IPS-20b (cell line): ENCODE measurements around the gene FBXO42.
A peak's percentile ranks its signal among the peaks of the same experiment; 100 is the strongest.
"Not testable (repeated sequence)": the region's sequence is repeated elsewhere in the genome, so short reads cannot be mapped to it uniquely, and the experiment has no call there.

Experiments used
- H3K27ac ChIP-seq: one replicate; pipeline ENCODE4 v1.5.1; 2013; ENCODE audit warnings: low read length
- H3K27me3 ChIP-seq: 2 replicates; pipeline ENCODE4 v1.6.1; 2013; ENCODE audit warnings: mild to moderate bottlenecking, low read length, inconsistent platforms; ENCODE audit not compliant: insufficient read depth
- H3K36me3 ChIP-seq: 2 replicates; pipeline ENCODE4 v1.6.1; 2013; ENCODE audit warnings: low read depth, mild to moderate bottlenecking, inconsistent platforms, low read length, moderate library complexity; ENCODE audit not compliant: insufficient read depth
- H3K4me1 ChIP-seq: 2 replicates; pipeline ENCODE4 v1.6.1; 2013; ENCODE audit warnings: mild to moderate bottlenecking, control low read depth, inconsistent platforms, low read length, moderate library complexity; ENCODE audit not compliant: insufficient read depth
- H3K4me3 ChIP-seq: 2 replicates; pipeline ENCODE4 v1.5.1; 2013; ENCODE audit warnings: mild to moderate bottlenecking, low read length, inconsistent platforms
- H3K9ac ChIP-seq: 2 replicates; pipeline ENCODE4 v1.6.1; 2013; ENCODE audit warnings: low read depth, mild to moderate bottlenecking, inconsistent platforms, low read length, moderate library complexity
- H3K9me3 ChIP-seq: 2 replicates; pipeline ENCODE4 v1.6.1; 2013; ENCODE audit warnings: mild to moderate bottlenecking, low read depth, low read length, inconsistent platforms; ENCODE audit not compliant: insufficient read depth

The FBXO42 gene

DNA sequence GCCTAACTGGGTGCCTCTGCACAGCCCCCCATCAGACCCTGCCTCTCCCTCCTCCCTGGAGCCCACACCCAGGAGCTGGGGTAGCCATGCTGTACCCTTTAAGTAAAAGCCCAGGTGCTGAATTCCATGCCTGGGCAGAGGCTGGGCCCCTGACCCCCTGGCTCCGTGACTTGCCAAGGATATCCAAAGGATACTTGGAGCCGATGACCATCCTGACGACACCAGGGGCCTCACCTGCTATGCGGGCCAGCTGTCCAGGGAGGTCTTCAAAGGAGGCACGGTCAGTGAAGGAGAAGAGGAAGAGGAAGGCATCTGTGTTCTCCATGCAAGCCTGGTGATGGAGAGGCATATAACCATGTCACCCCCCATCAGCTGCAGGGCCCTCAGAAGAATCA, 120.0 kb downstream of the FBXO42 start:
- Histone ChIP-seq H3K27ac (no peak overlapping the region), H3K4me3 (no peak overlapping the region), H3K4me1 (peaks cover 1% of the 10 kb centered on the region; the same call in 1 of the 2 replicates), H3K9me3 (no peaks in the 10 kb centered on the region), H3K36me3 (no peaks in the 10 kb centered on the region), H3K27me3 (peaks cover 38% of the 10 kb centered on the region), H3K9ac (no peak overlapping the region)

DNA sequence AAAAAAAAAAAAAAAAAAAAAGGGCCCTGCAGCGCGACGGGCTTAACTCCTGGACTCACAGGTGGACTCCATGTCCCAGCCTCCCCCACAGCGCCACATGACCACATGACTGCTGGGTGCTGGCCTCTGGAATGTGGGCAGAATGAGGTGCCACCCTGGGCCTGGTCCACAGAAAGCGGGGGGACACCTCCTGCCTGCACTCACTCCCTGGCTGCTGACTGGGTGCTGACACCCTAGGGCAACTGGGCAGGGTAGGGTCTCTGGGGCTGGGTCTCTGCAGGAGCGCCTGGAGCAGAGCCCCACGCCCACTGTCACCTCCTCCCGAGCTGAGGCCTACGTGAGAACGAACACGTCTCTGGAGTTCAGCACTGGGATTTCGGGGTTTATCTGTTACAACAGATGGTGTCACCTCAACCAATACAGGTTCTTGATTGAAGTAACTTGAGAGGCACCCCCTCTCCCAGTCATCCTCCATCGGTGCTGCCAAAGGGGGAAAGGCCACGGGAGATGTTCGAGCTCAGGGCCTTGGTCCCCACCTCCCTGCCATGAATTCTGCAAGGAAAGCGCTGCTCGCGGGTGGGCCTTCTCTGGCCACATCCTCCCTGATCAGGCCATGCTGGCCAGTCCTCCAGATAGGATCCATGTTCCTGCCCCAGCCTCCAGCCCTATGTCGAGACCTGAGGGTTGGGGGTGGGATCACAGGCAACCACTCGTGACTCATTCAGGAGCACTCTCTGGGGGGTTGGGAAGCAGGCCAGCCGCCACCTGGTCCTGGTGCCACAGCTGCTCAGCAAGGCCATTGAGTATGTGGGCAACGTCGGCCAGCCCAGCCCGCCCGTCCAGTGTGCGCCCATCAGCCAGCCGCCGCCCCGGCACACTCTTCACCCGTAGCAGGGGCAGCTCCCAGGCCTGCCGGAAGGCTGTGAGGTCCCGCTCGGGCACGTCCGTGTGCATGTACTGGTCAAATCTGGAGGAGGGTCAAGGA, 120.7 kb downstream of the FBXO42 start:
- H3K4me3 ChIP-seq: no peak overlapping the region
- no peaks in the 10 kb centered on the region for H3K9me3 ChIP-seq
- peaks cover 45% of the 10 kb centered on the region for H3K27me3 ChIP-seq
- H3K4me1 ChIP-seq: no peaks in the 10 kb centered on the region; the same call in 1 of the 2 replicates
- H3K9ac ChIP-seq: no peak overlapping the region
- no peak overlapping the region for H3K27ac ChIP-seq
- H3K36me3 ChIP-seq: no peaks in the 10 kb centered on the region

DNA sequence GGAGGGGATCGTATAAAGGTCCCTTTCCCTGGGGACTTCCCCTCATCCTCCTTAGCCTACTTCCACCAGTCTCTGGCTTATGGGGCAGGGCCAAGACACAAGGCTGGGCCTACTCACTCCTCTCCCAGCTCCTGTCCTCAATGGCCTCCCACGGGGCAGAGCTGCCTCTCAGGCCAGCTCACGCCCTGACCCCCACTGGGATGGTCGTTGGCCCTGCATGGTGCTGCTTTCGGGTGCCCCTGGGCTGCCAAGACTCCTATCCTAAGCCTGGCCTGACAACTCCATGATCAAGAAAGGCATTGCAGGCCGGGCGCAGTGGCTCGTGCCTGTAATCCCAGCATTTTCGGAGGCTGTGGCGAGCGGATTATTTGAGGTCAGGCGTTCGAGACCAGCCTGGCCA, 121.5 kb downstream of the FBXO42 start:
- Histone ChIP-seq H3K27me3 (peaks cover 47% of the 10 kb centered on the region), H3K4me1 (no peaks in the 10 kb centered on the region), H3K9ac (no peak overlapping the region), H3K9me3 (no peaks in the 10 kb centered on the region), H3K36me3 (no peaks in the 10 kb centered on the region), H3K27ac (no peak overlapping the region), H3K4me3 (no peak overlapping the region)

DNA sequence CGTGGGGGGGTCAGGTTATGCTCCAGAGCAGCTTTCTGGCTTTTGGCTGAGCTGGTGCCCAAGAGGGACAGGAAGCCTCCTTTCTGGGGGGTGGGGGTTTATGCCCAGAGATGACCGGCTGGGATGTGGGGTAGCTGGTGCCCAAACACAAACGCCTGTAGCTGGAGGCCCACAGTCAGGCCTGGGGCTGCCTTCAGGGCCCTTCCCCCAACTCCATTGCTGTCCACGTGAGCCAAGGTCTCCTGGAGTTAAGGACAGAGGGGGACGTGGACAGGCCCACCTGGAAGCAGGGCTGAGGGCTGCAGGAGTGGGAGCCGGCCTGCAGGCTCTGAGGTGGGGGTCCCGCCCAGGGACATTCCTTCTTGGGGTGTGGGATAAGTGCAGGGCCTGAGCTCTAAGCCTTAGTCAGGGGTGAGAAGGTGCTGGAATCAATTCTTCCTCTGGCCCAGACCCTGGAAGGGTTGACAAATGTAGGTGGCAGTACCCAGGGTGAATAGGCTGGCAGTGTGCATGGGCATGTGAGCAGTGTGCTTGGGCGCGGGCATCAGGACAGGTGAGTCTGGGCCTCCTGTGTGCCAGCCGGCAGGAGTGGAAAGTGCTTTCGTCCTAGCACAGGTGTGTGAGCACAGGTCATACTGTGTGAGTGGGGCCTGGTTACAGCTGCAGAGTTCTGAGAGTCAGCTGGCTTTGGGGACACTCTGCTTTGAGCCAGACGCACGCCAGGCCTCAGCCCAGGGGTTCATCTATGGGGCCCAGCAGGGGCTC, 122.1 kb downstream of the FBXO42 start:
- Histone ChIP-seq H3K27me3 (peaks cover 53% of the 10 kb centered on the region), H3K27ac (no peak overlapping the region), H3K9me3 (no peaks in the 10 kb centered on the region), H3K36me3 (no peaks in the 10 kb centered on the region), H3K9ac (no peak overlapping the region), H3K4me1 (no peaks in the 10 kb centered on the region), H3K4me3 (no peak overlapping the region)

DNA sequence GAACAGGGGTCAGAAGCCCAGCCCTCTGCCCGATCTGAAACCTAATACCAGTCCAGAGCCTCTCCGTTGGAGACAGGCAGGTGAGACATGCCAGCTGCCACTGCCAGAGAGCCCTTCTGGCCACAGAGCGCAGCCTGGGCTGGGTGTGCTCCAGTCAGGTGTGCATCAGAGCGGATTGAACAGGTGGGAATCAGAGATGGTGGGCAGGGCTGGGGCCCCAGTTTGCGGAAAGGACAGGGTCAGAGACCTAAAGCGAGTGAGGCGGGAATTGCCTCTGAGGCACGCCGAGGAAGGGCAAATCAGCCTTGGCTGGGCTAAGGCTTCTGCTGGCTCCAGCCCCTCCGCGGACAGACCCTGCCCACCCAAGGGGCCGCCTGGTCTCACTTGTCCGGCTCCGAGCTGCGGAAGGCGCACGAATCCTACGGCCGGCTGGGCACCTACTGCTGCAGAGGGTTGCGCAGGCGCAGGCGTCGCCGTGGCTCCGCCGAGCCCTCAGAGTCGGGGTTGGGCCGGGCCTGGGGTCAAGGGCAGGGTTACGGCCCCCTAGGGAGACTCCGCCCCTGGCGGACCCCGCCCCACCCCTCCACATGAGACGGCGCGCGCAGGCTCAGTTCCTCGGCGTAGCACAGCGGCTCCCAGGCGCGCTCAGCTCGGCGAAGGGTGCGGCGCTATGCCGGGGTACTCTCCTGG, 125.6 kb downstream of the FBXO42 start:
- Histone ChIP-seq H3K9ac (no peak overlapping the region), H3K9me3 (no peaks in the 10 kb centered on the region), H3K36me3 (no peaks in the 10 kb centered on the region), H3K27me3 (peaks cover 66% of the 10 kb centered on the region), H3K4me1 (no peaks in the 10 kb centered on the region), H3K27ac (no peak overlapping the region), H3K4me3 (peak overlapping the region; percentile 65)

GRCh38 chr1:16226129-16226489, 126.2 kb downstream of the FBXO42 start:
- Histone ChIP-seq H3K27me3 (peaks cover 71% of the 10 kb centered on the region), H3K4me1 (no peaks in the 10 kb centered on the region), H3K9me3 (no peaks in the 10 kb centered on the region), H3K36me3 (no peaks in the 10 kb centered on the region), H3K9ac (no peak overlapping the region), H3K27ac (no peak overlapping the region), H3K4me3 (peak overlapping the region; percentile 65; the same call in 1 of the 2 replicates)

GRCh38 chr1:16224472-16224871, 127.8 kb downstream of the FBXO42 start:
- Histone ChIP-seq H3K9me3 (no peaks in the 10 kb centered on the region), H3K27ac (no peak overlapping the region), H3K4me1 (no peaks in the 10 kb centered on the region), H3K4me3 (no peak overlapping the region), H3K36me3 (no peaks in the 10 kb centered on the region), H3K9ac (no peak overlapping the region), H3K27me3 (peaks cover 61% of the 10 kb centered on the region)

- not testable (repeated sequence) for H3K27ac ChIP-seq, H3K36me3 ChIP-seq
These were observed 129.6 kb downstream of the FBXO42 start for GRCh38 chr1:16222716-16223115.

GRCh38 chr1:16221499-16221898, 130.8 kb downstream of the FBXO42 start:
- H3K36me3 ChIP-seq: no peaks in the 10 kb centered on the region
- no peaks in the 10 kb centered on the region for H3K9me3 ChIP-seq
- no peak overlapping the region for H3K4me3 ChIP-seq
- no peak overlapping the region for H3K9ac ChIP-seq
- H3K27ac ChIP-seq: no peak overlapping the region
- H3K27me3 ChIP-seq: peaks cover 49% of the 10 kb centered on the region
- no peaks in the 10 kb centered on the region for H3K4me1 ChIP-seq

More at GRCh38 chr1:16222716-16223115, 129.6 kb downstream of the FBXO42 start:
- not testable (repeated sequence) for H3K4me3 ChIP-seq, H3K9me3 ChIP-seq, H3K9ac ChIP-seq, H3K4me1 ChIP-seq
- H3K27me3 ChIP-seq: peaks cover 54% of the 10 kb centered on the region

DNA sequence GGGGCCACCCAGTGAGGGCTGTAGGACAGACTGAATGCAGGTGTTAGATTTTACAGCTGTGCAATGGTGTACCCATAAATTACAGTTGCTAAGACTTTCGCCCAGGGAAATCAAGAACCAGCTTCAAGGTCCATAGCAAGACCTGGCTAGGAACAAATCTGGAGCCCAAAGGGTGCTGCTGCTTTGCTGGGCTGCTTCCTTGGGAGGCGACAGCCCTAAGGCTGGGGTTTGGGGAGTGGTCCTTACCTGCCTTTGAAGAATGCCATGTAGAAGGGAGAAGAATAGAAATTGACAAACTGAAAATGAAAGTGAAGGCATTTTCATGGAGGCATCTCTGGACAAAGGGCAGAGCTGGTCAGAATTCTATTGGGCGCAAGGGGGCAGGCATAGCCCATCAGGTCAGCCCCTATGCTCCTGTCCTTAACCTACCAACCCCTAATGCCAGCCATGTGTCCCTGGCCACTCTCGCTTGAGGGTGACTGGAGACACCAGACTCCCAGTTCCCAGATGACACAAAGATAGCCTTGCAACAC, 132.2 kb downstream of the FBXO42 start:
- Histone ChIP-seq H3K27ac (no peak overlapping the region), H3K36me3 (no peaks in the 10 kb centered on the region), H3K27me3 (peaks cover 38% of the 10 kb centered on the region), H3K4me3 (no peak overlapping the region), H3K9me3 (no peaks in the 10 kb centered on the region), H3K9ac (no peak overlapping the region), H3K4me1 (no peaks in the 10 kb centered on the region)

DNA sequence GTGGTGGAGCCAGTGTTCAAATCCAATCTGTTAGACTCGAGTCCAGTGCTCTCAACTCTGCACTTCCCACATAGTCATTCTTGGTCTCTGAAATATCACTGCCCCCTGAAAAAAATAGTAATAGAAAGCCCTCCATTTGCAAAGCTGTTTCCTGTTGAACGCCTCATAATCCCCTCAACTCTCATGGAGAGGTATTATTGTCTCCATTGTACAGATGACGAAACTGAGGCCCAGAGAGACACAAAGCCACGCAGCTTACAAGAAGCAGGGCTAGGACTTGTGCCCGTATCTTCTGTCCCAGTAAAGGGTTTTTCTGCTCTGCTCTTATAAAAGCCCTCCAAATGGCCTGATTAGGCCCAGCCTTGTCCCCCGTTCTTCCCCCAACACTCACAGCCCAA, 133.6 kb downstream of the FBXO42 start:
- Histone ChIP-seq H3K9me3 (no peaks in the 10 kb centered on the region), H3K27ac (no peak overlapping the region), H3K27me3 (peaks cover 30% of the 10 kb centered on the region), H3K4me3 (no peak overlapping the region), H3K4me1 (no peaks in the 10 kb centered on the region), H3K36me3 (no peaks in the 10 kb centered on the region), H3K9ac (no peak overlapping the region)
